Cardiac fibroblast (primary cell): ENCODE measurements around the gene TNFAIP2.
"Not testable (repeated sequence)": the region's sequence is repeated elsewhere in the genome, so short reads cannot be mapped to it uniquely, and the experiment has no call there.

Experiments
- DNase-seq, 2 donors: peaks; one replicate each; pipeline versions ENCODE4 v3.0.0 to v3.0.0-alpha.2; 2010; ENCODE audit warnings: low read depth in 2 of 2
- H3K4me3 ChIP-seq, 2 donors: replicated peaks in 1 of 2; 1 replicate in 1 of 2; 2 replicates in 1 of 2; pipeline ENCODE4 v1.5.1; 2011; ENCODE audit warnings: low read depth in 2 of 2, low read length in 2 of 2, mild to moderate bottlenecking in 2 of 2, moderate library complexity in 1 of 2
- CTCF ChIP-seq: IDR thresholded peaks from one replicate; pipeline ENCODE4 v1.5.1; 2011; ENCODE audit warnings: low read depth, mild to moderate bottlenecking, low read length, inconsistent platforms

Gene TNFAIP2

GRCh38 chr14:103164006-103164405 is 40.7 kb downstream of the TNFAIP2 start:
- no peak overlapping the region for H3K4me3 ChIP-seq
- DNase-seq, result no peak
- no peak for TF ChIP-seq CTCF

GRCh38 chr14:103164779-103165178 is 41.5 kb downstream of the TNFAIP2 start:
- no peak overlapping the region for H3K4me3 ChIP-seq
- no peak for TF ChIP-seq CTCF
- DNase-seq, result no peak

GRCh38 chr14:103165323-103165722 is 42.1 kb downstream of the TNFAIP2 start:
- H3K4me3 ChIP-seq, result no peak overlapping the region
- TF ChIP-seq CTCF, result no peak
- no peak for DNase-seq

GRCh38 chr14:103169954-103170353 is 46.7 kb downstream of the TNFAIP2 start:
- no peak for TF ChIP-seq CTCF

GRCh38 chr14:103171206-103171605 is 47.9 kb downstream of the TNFAIP2 start:
- H3K4me3 ChIP-seq, DNase-seq: not testable (repeated sequence)

More at GRCh38 chr14:103169954-103170353, 46.7 kb downstream of the TNFAIP2 start:
- no peak for DNase-seq
- H3K4me3 ChIP-seq, result no peak overlapping the region

GRCh38 chr14:103172921-103173320 is 49.7 kb downstream of the TNFAIP2 start:
- no peak for DNase-seq
- H3K4me3 ChIP-seq, result no peak overlapping the region
- TF ChIP-seq CTCF, result no peak

GRCh38 chr14:103173887-103174286 is 50.6 kb downstream of the TNFAIP2 start:
- DNase-seq, H3K4me3 ChIP-seq: not testable (repeated sequence)

- not testable (repeated sequence) for DNase-seq, H3K4me3 ChIP-seq
Observed at GRCh38 chr14:103176176-103176575, 52.9 kb downstream of the TNFAIP2 start.

GRCh38 chr14:103177376-103177775 is 54.1 kb downstream of the TNFAIP2 start:
- TF ChIP-seq CTCF, result no peak
- no peak for DNase-seq
- H3K4me3 ChIP-seq, result no peak overlapping the region
